ENCODE data around the gene C1QBP.

C1QBP gene

DNA sequence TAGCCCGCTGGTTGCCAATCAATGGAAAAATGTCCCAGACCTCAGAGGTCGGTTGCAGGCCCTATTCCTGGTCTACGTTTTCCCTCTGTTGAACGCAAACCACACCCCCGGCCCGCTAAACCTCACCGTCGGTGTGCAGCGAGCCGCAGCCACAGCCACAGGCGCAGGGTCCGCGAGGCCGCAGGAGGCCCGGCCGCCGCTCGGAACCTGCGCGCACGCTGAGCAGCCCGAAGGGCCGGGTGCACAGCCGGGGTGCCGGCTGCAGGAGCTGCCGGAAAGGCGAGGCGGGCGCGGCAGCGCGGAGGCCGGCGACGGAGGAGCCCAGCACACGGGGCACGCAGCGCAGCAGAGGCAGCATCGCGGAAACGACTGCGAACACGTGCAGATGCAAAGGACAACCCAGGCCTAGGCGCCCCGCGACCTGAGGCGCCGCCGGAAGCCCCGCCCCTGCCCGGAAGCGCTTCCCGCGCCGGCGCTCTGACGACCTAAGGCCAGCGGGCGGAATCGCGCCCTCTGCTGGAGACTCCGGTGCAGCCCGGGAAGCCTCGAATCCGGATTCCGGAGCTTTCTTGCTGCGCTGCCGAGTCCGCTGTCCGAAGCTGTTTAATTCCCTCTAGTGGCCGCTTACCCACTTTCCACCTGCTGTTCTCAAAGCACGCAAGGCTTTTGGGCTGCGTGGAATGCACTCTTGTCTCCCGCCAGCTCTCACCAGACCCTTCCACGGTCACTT lies at the start of gene C1QBP:
C1QBP (minus strand) TSS at position 440 of the 730 bp plus-strand sequence; CDS start at position 358, 82 bp downstream.
- peak; percentile 96 for DNase-seq

DNA sequence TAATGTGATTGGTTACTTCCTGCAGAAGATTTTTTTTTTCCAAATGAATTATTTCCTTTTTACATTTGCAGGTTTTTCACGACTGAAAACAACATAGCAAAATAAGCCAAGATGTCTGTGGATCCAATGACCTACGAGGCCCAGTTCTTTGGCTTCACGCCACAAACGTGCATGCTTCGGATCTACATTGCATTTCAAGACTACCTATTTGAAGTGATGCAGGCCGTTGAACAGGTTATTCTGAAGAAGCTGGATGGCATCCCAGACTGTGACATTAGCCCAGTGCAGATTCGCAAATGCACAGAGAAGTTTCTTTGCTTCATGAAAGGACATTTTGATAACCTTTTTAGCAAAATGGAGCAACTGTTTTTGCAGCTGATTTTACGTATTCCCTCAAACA lies 49.8 kb upstream of the C1QBP start:
- DNase-seq = no peak

GRCh38 chr17:5486206-5487124 lies 47.5 kb upstream of the C1QBP start, which contains the start of gene MIS12:
MIS12 (plus strand) TSS chr17:5486566; CDS start chr17:5488863, 2,297 bp downstream.
- peak; percentile 99 for DNase-seq

DNA sequence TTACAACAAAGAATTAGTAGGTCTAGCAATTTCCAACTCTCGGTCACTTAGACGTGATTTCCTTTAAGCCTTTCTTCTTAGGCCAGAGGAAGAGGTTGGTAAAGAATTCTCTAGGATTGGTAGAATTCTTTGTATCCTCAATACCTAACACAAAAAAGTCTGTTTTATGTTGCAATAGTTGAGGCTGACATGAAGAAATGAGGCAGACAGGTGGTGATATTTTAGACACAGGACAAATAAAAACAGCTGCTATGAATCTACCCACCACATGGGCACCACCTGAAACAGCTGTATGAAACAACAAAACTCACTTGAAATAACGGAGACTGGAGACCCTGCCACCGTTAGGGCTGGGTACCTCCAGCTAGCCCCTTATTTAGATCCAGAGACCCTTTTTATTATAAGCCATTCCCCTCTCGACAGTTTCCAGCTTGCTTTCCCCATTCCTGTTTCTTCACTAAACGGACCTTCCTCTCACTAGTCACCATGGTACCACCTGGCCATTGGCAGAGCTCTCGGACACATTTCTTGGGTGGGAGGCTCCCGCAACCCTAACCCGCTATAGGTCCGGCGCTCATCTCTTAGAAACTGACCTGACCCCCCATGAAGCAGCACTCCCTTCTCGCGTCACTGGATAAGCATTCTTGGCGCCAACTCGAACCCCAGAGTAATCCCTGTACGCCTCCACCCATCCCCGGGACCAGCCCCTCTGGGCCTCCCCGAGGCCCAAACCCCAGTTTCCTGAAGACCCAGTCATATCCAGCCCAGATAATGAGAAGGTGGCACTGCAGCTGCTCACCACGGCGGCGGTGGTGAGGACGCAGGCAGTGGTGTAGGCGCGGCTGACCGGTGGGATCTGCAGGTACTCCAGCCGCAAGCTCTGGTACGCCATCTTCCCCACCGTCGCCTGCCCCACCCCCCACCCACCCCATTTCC lies 46.6 kb upstream of the C1QBP start, which contains the start of gene DERL2:
DERL2 (minus strand) TSS at position 909 of the 936 bp plus-strand sequence; CDS start at position 892, 17 bp downstream.
- peak; percentile 65 for DNase-seq

- DNase-seq = no peak
Measured at GRCh38 chr17:5481451-5481850, 42.5 kb upstream of the C1QBP start.

DNA sequence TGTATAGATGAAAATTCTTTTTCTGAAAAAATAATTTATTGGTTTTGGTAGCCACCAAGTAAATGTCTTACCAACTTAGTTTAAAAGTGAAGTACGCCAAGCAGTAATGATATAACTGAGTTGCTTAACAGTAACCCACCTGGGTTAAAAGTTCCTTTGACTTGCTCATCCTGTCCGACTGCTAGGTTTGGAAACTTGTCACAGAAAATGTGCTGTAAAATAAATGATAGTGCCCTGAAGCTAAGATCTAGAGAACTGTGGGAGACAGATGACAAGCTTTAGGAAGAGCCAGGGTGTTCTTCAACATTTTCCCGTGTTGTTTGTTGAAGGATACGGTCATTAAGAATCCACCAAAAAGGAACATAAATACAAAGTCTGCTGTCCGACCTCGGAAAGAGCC lies 42.0 kb upstream of the C1QBP start:
- no peak for DNase-seq

- DNase-seq = no peak
Measured at GRCh38 chr17:5478992-5479391, 40.0 kb upstream of the C1QBP start.

GRCh38 chr17:5473906-5474305 lies 35.0 kb upstream of the C1QBP start:
- DNase-seq = no peak

DNA sequence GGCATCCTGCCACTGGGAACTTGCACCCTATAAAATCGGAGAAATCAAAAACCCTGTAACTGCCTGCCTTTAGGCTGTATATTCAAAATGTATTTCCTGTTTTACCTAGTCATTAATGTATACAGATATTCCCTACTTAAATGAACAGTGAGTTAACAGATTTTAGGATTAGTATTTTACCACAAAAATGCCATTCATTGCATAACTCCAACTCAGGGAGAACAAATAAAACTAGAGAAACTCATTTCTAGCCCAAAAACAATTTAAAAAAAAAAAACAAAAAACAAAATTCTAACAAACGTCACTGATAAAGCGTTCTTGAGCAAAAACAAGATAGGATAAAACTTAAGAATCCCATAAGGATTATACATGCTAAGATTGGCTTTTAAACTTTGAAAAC lies 33.6 kb upstream of the C1QBP start:
- DNase-seq = no peak

DNA sequence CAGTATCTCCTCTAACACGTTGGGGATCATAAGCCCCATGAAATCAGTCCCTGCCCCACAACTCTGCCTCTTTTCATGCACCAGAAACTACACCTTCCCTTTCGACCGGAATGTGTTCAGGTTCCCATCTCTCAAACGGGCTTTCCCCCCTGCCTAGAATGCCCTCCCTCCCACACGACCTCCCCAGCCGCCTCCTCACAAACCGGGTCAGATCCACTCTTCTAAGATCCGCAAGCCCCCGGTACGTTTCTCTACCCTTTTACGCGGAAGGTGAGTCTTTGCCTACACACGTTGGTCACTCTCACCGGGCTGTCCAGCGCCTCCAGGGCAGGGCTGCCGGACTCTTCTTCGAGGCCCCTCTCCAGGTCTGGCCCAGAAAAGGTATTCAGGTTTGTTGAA lies 29.1 kb upstream of the C1QBP start:
- DNase-seq = no peak

DNA sequence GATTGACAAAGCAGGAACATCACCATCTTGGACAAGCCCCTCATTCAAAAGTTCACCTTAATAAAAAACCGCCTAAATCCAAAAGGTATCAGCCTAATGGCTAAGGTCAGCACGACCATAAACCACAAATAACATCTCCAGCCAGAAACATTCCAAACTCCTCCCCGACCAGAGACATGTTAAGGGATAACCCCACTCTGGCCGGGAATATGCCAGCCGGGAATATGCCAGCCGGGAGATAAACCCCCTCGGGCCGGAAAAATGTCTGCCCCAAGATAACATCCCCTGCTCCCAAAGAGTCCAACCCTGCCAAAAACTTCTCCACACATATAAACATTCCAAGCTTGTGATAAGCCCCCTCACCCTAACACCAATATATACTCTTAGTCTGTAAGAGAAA lies 28.5 kb upstream of the C1QBP start:
- DNase-seq = no peak

DNA sequence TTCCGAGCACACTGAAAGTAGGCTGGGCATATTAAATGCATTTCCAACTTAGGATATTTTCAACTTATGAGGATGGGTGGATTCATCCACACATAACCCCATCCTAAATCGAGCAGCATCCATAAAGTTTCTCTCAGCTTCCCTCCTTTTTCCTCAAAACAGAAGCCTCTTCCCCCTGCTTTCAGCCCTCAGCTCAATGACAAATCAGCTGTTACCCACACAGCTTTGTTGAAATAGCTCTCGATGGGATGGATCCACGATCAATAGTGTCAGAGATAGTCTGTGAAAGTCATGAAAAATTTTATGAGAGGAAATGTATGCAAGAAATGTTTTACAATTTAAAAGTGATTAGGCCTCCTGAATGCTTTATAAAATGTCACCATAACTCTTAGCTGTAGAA lies 27.3 kb upstream of the C1QBP start:
- no peak for DNase-seq

DNA sequence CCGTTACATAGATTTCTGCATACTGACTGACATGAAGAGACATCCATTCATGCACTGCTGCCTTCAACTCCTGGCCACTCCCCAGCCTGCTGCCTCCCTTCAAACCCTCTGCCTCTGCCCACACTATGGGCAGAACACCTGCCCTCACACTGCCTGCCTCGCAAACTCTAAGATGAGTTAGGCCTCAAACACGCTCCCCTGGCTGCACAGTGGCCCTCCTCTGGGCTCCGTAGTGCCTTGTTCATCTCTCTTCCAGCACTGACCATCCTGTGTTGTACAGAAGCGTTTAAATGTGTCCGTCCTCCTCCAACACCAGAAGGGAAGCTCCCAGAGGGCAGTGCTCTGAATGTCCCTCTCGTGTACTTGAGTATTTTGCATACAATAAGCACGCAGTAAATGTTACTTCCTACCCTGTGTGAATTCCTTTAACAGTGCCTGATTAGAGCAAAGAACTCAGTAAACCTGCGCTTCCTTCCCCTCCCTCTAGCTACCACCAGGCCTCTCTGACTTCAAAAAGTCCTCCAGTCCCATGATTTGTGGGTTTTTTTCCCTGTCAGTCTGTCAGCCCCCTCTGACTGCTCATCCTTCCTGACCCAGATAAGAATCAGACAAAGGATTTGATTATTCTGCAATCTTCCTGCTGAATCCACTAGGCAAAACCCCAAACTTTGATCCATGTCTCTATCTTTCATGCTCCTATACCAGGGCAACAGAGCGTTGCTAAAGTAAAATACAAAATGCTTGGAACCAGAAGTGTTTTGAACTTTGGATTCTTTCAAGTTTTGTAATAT lies 26.0 kb upstream of the C1QBP start:
- no peak for DNase-seq

- no peak for DNase-seq
Measured at GRCh38 chr17:5446786-5447185, 7.8 kb upstream of the C1QBP start.

DNA sequence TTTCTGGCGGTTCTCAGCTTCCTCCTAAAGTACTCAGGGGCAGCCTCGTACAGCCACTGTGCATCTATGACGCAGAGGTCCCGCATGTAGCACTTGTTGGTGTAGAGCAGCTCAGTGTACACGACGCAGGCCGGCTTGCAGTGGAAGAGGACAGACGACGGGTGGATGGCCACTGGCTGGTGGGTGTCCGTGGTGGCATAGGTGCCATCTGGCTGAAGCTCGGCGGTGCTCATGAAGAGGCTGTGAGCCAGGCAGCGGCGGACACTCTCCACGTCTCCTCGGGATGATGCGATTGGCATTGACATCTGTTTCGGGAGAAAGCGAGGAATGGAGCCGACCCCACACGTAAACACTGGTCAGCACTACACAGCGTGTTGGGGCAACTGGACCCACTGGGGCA lies 5.3 kb upstream of the C1QBP start:
- no peak for DNase-seq

GRCh38 chr17:5443728-5444127 lies 4.8 kb upstream of the C1QBP start:
- no peak for DNase-seq

- no peak for DNase-seq
Measured at GRCh38 chr17:5439446-5439764, 450 bp upstream of the C1QBP start.

DNA sequence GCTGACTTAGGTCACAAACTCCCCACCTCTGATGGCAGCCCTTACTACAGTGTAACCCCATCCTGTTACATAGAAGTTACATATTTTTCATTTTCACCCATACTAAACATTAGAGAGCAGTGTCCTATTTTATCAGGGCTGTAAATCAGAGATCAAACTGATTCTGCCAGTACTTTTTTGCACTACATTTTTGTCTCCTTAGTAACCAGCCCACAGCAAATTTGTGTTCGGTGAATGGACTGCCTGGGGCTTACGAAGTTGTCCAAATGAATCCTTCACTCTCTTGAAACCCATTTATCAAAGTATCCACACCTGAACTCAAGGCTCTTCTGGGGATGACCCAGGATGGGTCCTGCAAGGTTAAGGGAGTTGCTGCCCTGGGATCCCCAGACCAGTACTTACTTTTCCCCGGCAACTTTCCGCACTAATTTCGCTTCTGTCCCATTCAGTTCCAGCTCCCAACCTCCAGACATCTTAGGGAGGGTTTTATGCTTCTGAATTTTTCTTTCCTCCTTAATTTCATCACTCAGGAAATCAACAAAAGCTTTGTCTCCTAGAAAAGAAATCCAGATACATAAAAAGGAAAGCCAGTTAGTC lies 1.1 kb downstream of the C1QBP start:
- DNase-seq = peak; percentile 17

DNA sequence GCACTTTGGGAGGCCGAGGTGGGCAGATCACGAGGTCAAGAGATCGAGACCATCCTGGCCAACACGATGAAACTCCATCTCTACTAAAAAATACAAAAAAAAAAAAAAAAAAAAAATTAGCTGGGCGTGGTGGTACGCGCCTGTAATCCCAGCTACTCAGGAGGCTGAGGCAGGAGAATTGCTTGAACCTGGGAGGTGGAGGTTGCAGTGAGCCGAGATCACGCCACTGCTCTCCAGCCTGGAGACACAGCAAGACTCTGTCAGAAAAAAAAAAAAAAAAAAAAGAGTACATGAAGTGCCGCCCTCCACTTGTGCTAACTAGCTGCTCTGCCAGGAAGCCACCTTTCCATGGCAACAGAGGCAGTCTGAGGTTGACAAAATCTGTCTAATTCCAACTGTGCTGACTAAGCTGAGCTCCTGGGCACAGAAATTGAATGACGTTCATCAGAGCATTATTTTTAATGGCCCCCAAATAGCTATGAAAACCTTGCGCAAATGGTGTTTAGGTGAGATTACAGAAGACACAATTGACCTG lies 3.1 kb downstream of the C1QBP start:
- DNase-seq = peak; percentile 33

GRCh38 chr17:5434984-5435383 lies 4.0 kb downstream of the C1QBP start:
- DNase-seq = no peak

GRCh38 chr17:5431949-5432556 lies 6.9 kb downstream of the C1QBP start:
- no peak for DNase-seq

All from hematopoietic multipotent progenitor cell treated with erythropoietin and hydrocortisone succinate and interleukin-3 and kit ligand, for 6 days (in vitro differentiated cells).